HG02759 (cell line): ENCODE results near the gene NUDT13.

ENCODE experiments used
- ATAC-seq: cut with Tn5 transposase; IDR thresholded peaks from one replicate; pipeline ENCODE4 v1.9.1; 2021; ENCODE audit warnings: mild to moderate bottlenecking, moderate library complexity; ENCODE audit not compliant: unreplicated experiment

Gene NUDT13

GRCh38 chr10:73161079-73161478 is 50.8 kb downstream of the NUDT13 start:
- no peak for ATAC-seq

DNA sequence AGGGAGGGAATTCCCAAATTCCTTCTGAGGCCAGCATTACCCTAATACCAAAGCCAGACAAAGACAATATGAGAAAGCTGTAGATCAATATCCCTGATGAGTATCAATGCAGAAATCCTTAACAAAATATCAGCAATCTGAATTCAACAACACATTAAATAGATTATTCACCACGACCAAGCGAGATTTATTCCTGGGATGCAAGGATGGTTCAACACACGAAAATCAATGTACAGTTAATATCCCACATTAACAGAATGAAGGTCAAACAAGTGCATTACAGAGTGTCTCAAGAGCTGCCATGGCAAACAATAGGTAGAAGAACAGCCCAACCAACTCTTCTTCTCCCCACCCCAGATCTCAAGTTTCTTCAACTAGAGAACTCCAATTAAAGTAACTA is 51.4 kb downstream of the NUDT13 start:
- no peak for ATAC-seq

- ATAC-seq, result no peak
These were observed 52.8 kb downstream of the NUDT13 start for GRCh38 chr10:73163096-73163495.

DNA sequence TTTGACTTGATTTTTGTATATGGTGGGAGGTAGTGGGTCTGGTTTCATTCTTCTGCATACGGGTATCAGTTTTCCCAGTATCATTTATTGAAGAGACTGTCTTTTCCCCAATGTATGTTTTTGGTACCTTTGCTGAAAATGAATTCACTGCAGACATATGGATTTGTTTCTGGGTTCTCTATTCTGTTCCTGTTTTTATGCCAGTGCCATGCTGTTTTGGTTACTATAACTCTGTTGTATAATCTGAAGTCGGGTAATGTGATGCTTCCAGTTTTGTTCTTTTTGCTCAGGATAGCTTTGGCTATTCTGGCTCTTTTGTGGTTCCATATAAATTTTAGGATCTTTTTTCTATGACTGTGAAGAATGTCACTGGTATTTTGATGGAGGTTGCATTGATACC is 56.7 kb downstream of the NUDT13 start:
- ATAC-seq, result no peak

- no peak for ATAC-seq
These were observed 57.2 kb downstream of the NUDT13 start for GRCh38 chr10:73167458-73167782.

DNA sequence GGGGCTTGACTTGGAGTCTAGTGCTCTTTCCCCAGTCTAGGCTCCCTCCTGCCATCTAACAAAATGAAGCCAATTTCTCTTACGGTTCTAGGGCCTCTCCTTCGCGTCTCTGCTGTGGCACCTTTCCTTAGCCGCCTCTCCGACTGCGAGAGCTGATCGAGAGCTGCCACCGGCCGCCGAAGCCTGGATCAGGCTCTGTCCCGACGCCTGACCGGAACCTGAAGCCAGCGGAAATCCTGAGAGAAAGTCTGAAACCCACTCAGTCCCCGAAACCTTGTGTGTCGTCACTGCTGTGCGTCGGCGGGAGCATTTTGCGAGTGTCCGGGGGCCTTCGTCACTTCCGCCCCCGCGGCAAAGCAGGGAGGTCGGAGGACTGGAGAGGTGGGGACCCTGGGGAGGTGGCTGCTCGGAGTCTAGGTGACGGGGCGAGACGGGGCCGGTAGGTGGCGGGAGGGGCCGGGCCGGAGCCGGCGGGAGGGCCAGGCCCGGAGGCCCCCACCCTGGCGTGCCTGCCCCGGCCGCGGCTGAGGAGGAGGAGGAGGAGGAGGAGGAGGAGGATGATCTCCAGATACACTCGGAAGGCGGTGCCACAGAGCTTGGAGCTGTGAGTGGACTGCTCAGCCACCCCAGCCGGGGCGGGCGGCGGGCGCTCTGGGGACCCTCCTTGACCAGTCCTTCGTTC is 57.7 kb downstream of the NUDT13 start, which contains the start of the genes ECD and FAM149B1:
TSS of gene ECD (minus strand) at position 226 of the 682 bp plus-strand sequence. CDS start 4,071 bp downstream, outside the sequence.
TSS of gene FAM149B1 (plus strand) at position 337 of the 682 bp plus-strand sequence. CDS start at position 558, 221 bp downstream.
- ATAC-seq, result peak; percentile 95

DNA sequence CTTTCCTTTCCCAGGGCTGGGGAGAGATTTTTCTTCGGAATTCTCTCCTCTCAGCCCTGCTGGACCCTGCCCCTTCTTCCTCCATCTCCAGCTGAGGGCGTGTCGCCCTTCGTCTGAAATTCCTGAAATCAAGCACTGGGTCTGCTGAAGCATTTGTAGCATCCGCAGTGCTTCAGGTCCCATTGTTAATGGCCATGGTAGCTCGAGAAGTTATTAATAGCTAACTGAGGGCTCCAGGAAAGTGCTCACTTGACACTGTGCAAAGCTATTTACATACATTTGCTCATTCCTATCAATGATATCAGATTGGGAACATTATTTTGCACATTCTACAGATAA is 58.2 kb downstream of the NUDT13 start:
- peak; percentile 20 for ATAC-seq

DNA sequence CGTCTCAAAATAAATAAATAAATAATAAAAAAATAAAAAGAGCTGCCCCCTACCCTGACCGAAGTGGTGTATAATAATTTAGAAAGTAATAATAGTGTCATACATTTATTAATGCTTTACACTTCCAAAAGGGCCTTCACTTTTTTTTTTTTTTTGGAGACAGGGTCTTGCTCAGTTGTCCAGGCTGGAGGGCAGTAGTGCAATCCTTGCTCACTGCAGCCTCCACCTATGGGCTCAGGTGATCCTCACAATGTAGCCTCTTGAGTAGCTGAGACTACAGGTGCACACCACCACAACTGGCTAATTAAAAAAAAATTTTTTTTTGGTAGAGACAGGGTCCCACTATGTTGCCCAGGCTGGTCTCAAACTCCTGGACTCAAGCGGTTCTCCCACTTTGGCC is 59.1 kb downstream of the NUDT13 start:
- ATAC-seq, result no peak

DNA sequence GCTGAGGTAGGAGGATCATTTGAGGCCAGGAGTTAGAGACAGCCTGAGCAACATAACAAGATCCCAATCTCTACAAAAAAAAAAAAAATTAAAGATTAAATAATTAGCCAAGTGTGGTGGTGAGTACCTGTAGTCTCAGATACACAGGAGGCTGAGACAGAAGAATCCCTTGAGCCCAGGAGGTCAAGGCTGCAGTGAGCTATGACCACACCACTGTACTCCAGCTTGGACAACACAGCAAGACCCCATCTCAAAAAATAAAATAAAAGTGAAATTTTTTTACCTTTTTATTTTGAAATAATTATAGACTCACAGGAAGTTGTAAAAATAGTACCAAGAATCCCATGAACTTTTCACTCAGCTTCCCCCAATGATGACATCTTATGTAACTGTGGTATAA is 62.6 kb downstream of the NUDT13 start:
- no peak for ATAC-seq

- no peak for ATAC-seq
These were observed 64.1 kb downstream of the NUDT13 start for GRCh38 chr10:73174148-73174925.
